Ishikawa (cell line): ENCODE measurements around the gene IL36G.

Experiments used
- EP300 ChIP-seq: IDR thresholded peaks from 2 replicates; pipeline ENCODE4 v1.6.1; 2012; ENCODE audit warnings: borderline replicate concordance
- RAD21 ChIP-seq: IDR thresholded peaks from 2 replicates; pipeline ENCODE4 v1.6.1; 2012; ENCODE audit warnings: low read depth

GRCh38 chr2:113011108-113011507 lies 33.3 kb downstream of the IL36G start:
- TF ChIP-seq RAD21 (no peak), EP300 (no peak)
